Stimulated activated CD4-positive, alpha-beta T cell treated with anti-CD3 and anti-CD28 coated beads, Interleukin-2, amount 100 ng/mL, for 4 hours (primary cell): Measurements from ENCODE around the gene CD82.
"Not testable (repeated sequence)": the region's sequence is repeated elsewhere in the genome, so short reads cannot be mapped to it uniquely, and the experiment has no call there.

ENCODE experiments used
- DNase-seq: peaks from one replicate; pipeline ENCODE4 v3.0.0-alpha.2; 2020; ENCODE audit warnings: low read depth

Gene CD82

DNA sequence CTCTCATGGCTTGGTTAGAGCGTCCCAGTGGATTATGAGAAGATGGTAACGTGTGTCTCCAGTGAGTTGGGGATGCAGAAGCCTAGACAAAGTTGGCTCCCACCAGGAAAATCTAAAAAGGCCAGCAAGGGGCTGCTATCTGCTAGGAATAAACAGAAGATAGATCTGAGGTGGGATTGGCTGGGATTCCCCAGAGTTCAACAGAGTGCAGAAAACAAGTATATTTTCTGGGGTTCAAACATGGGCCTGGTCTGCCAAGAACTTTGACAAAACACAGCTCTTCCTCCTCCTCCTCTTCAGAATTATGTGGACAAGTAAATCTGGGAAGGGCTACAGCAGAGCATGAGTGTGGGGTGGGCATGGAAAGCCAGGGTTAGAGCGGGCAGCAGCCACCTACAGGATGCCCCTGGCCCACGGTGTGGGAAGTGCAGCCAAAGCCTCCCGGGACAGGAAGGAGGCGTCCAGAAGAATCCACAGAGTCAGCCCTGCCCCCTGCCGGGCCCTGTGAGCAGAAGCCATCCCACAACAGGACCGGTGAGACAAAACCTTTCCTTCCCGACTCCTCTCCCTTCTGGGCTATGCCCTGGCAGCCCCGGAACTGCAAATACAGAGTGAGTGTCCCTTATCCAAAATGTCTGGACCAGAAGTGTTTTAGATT, 67.1 kb downstream of the CD82 start:
- no peak for DNase-seq

DNA sequence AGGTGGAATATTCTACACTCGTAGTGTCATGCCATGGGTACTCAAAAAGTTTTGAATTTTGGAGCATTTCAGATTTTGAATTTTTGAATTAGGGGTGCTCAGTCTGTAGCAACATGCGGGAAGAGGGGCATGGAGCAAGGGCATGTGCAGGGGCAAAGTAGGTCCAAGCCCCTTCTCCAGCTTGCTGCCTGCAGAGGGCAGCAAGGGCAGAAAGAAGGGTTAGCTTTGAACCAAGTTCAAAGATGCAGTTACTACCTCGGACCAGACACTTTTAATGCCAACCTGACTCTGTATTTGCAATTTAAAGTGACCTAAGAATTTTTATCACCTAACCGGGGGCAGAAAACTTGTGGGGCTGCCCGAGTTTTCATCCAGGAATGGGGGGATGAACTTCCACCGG, 68.2 kb downstream of the CD82 start:
- DNase-seq: no peak

DNA sequence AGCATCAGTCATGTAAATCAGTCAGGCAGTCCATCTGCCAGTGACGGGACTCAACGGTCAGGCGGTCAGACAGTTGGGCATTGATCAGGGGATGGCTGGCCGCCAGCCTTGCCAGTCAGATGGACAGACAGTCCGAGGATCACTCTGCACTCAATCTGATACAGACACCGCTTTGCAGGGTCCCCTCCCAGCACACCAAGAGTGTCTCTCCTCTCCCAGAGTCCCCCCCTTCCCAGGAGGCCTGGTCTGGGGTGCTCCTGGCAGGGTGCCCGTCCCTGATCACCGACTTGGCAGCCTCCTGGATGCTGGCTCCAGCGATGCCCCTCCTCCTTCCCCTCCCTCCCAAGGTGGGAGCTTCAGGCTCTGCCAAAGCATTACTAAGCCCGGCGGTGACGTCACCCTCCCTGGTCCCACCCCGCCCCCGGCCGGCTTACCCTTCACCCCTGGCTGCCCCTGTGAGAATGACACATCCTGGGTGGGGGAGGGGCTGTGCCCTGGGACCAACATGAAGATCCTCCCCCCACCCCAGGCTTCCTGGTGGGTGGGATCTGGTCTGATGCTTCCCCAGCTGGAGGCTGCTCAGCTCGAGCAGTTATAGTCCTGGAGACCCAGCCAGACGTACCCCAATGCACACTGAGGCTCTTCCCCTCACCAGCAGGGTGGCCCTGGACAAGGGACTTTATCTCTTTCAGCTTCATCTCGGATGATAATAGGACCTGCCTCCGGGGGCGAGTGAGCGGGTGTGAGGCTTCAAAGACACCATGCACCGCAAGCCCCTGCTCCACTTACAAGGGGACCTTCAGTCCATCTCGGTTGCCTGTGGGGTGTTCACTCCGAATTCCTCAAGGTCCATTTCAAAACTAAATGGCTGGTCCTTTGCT, 69.2 kb downstream of the CD82 start:
- DNase-seq: peak; percentile 33

DNA sequence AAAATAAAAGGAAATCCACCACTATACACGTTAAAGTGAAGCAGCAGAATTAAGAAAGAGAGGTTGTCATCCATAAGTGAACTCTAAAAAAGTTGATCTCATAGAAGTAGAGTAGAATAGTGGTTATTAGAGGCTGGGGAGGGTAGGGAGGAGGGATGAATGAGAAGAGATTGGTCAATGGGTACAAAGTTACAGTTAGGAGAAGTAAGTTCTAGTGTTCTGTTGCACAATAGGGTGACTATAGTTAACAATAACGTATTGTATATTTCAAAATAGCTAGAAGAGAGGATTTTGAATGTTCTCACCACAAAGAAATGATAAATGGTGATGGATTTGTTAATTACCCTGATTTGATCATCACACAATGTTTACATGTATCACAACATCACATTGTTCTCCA, 72.0 kb downstream of the CD82 start:
- no peak for DNase-seq

DNA sequence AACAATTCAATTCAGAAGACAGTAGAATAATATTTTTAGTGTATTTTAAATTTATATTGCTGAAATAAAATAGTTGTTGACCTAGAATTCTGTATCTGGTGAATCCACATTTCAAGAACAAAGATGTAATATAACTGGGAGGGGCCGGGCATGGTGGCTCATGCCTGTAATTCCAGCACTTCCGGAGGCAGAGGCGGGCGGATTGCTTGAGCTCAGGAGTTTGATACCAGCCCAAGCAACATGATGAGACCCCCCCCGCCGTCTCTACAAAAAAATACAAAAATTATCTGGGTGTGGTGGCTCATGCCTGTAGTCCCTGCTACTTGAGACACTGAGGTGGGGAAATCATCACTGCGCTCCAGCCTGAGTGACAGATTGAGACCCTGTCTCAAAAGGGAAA, 72.6 kb downstream of the CD82 start:
- no peak for DNase-seq

DNA sequence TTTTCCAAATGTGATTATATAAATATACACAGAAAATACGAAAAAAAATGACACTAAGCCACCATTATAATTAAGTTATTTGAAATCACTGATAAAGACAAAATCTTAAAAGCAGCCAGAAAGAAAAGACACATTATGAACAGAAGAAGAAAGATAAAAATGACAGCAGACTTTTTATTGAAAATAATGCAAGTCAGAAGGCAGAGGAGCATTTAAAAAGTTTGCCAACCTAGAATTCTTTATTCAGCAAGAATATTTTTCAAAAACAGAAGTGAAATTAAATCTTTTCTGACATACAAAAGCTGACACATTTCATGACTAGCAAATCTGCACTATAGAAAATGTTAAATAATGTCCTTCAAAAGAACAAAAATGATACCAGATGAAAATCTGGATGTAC, 77.8 kb downstream of the CD82 start:
- DNase-seq: no peak

DNA sequence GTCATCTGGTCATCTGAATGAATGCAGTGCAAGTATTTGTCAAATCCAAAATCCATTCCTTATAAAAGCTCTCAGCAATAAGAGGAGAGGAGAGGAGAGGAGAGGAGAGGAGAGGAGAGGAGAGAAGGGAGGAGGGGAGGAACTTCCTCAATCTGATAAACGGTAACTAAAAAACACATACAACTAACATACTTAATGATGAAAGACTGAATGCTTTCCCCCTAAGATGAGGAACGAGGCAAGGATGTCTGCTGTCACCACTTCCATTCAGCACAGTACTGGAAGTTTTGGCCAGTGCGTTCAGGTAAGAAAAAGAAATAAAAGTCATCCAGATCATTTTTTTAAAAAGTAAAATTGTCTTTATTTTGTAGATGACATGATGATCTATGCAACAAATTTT, 80.4 kb downstream of the CD82 start:
- DNase-seq: no peak

DNA sequence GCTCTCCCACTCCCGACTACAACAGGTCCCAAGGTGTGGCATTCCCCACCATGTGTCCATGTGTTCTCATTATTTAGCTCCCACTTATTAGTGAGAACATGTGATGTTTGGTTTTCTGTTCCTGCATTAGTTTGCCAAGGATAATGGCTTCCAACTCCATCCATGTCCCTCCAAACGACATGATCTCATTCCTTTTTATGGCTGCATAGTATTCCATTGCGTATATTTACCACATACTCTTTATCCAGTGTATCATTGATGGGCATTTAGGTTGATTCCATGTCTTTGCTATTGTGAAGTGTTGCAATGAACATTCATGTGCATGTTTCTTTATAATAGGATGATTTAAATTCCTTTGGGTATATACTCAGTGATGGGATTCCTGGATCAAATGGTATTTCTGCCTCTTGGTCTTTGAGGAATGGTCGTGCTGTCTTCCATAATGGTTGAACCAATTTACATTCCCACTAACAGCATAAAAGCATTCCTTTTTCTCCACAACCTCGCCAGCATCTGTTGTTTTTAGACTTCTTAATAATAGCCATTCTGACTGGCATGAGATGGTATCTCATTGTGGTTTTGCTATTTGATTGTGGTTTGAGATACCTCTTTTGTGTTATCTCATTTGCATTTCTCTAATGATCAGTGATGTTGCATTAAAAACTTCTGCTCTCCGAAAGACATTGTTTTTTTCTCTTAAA, 81.9 kb downstream of the CD82 start:
- not testable (repeated sequence) for DNase-seq

DNA sequence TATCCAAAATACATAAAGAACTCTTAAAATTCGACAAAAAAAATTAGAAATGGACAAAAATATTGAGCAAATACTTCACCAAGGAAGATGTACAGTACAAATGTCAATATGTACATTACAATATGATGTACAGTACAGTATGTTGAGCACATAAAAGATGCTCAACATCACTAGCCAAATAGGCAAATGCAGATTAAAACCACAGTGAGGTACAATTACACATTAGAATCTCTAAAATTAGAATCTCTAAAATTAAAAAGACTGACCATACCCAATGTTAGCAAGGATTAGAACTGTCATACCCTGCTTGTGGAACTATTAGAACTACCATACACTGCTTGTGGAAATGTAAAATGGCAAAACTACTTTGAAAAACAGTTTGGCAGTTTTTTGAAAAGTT, 82.6 kb downstream of the CD82 start:
- DNase-seq: no peak

DNA sequence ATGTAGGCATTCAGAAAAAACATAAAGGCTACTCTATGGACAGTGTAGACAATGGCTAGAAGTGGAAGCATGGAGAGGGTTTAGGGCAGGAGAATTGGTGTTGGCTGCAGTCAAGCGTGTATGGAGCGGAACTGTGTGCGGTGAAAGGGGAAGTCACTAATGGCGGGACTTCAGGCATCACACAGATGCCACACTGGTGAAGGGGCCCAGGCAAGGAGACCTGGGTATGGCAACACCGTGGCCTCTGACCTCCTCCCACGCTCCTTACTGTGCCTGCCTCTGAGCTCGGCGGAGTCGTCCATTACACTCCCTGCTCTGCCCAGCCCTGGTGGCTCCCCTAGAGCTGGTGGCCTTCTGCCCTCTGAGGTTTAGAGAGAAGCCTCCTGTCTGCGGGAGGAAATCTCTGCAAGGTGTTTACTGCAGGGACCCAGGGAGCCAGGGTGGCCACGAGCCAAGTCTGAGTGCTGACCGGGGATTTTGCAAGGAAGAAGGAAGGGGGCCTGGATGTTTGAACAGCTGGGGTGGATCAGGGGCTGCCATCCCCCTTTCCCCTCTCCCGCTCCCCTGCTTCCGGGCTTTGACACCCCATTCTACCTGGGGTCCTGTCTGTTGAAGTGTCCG, 86.2 kb downstream of the CD82 start:
- no peak for DNase-seq

DNA sequence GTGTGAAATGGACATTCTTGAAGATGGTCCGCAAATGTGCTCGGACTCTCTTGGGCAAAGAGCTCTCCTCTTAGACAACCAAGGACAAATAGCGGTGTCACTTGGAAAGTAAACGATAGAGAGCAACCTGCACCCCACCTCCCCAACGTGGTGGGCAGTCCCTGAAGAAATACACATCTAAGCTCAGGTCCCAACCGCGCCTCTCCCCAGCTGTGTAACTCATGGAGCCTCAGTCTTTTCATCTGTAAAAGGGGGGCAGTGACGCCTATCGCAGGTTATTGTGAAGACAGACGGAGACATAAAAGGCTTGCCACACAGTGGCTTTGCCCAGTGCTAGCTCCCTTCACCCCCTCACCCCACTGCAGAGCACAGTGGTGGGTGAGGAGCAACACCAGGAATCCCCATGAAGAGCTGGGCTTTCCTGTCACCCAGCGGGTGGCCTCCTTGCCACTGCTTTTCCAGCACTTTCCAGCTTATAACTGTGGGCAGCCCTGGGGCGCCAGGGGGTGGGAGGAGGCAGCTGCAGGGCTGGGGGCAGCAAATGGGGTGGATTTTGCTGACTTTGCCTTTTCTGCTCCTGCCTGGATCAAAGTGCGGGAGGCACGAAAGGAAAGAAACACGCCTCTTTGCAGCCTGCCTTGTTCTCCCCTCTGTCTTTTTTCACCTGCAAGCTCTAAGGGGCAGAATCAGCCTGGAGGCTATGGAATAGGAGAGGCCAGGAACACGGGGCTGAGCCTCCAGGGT, 87.6 kb downstream of the CD82 start:
- DNase-seq: no peak

DNA sequence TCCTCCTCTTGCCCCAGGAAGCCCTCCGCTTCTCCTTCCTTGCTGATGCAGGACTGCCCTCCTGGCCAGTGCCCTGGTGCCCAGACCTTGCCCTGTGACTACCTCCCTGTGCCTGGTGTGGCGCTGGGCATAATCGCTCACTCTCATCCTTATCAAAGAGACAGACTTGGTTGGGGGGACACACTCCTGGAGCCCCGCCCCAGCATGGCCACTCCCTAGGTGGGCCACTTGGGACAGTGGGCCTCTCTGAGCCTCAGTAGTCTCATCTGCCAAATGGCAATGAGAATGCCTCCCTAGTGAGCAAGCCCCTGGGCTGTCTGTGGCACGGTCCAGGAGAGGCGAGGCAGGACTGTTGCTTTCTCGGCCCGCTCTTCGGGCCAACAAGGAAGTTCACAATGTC, 88.6 kb downstream of the CD82 start:
- DNase-seq: no peak

DNA sequence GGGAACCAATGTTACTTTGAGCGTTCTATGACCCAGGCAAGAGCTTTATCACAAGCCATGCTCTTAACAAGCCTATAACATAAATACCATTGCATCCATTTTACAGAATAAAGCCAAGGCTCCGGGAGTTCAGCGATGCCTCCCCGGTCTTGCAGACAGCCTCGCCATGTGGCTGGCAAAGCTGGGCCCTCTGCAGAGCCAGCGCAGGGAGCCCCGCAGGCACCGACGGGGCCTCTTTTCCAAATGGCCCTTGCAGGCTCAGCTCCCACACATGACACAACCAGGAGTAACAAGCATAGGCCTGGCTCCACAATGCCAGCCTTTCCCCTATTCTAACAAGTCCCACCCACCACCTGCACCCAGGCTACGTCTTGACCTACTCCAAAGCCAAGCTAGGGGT, 89.1 kb downstream of the CD82 start:
- DNase-seq: no peak

DNA sequence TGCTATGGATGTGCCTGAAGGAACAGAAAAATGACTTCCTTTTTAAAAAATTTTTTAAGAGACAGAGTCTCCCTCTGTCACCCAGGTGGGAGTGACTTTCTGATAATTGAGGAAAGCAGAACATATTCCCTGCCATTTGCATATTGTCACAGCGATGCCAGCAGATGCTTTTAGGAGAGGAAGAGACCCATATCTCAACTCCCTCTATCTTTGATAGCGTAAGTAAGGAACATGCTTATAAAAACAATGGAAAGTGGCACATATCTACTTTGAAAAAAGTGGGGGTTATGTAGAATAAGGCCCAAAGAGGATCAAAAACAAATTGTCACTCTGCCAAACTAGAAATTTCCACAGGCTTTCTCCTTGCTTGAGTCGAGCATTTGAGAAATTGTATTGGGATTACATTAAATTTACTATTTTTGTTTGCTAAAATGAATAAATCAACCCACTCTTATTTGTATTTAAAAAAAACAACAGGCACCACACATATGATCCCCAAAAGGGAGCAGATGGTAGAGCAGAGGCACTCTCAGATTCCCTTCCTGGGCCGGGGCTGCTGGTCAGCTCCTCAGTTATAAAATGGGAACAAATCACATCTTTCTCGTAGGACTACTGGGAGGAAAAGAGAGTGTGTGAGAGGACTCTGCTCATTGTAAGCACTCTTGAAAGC, 92.5 kb downstream of the CD82 start:
- no peak for DNase-seq

DNA sequence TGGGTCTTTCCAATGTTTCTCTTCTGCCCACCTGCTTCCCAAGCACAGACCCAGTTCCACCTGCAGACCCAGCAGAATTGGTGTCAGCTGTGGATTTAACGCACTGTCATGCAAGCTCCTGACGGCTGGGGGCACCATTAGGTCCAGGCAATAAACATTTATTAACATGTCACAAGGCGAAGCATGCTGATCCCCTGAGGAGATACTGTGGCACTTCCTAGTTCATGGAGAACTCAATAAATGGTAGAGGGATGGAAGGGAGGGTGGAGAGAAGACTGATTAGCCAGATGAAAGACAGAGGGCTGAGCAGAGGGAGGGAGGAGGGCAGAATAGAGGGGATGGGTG, 93.0 kb downstream of the CD82 start:
- no peak for DNase-seq

DNA sequence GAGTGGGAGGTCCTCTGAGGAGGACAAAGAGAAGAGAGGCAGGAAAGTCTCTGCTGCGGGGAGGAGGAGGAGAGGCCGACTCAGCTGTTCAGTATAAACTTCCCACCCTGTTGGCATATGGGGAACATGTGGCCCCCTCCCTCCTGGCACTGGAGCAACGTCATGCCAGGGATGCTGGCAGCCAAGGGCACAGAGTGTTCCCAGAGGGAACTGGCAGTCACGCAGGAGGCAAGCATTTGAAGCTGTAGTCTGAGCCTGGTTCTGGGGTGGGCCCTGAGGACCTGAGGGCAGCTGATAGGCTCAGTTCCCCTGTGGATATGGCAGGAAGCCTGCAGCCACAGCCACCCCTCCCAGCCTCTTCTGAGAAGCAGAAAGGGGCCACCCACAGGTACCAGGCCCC, 94.2 kb downstream of the CD82 start:
- DNase-seq: no peak

DNA sequence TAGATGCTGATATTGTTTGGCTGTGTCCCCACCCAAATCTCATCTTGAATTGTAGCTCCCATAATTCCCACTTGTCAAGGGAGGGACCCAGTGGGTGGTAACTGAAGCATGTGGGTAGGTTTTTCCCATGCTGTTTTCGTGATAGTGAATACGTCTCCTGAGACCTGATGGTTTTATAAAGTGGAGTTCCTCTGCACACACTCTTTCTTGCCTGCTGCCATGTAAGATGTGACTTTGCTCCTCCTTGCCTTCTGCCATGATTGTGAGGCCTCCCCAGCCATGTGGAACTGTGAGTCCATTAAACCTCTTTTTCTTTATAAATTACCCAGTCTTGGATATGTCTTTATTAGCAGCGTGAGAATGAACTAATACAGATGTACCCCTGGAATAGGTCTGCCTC, 95.1 kb downstream of the CD82 start:
- not testable (repeated sequence) for DNase-seq

DNA sequence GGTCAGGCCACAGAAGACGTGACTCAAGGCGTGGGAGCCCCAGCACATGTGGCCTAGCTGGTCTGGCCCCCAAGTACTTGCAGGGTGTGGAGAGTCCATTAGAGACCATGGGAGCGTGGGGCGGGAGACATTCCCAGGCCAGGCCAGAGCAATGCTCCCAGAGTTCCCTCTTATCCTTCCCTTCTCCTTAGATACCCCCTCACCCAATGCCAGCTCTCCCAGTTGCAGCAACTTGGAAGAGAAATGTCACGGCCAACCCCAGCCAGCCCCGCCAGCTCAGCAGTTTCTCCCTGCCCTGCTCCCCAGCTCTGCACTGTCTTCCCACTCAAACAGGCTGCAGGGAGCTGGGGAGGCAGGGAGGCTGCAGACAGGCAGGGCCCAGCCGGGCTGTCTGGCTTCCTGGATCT, 95.9 kb downstream of the CD82 start:
- DNase-seq: no peak
